ENCODE results near the gene VAV2.

DNA sequence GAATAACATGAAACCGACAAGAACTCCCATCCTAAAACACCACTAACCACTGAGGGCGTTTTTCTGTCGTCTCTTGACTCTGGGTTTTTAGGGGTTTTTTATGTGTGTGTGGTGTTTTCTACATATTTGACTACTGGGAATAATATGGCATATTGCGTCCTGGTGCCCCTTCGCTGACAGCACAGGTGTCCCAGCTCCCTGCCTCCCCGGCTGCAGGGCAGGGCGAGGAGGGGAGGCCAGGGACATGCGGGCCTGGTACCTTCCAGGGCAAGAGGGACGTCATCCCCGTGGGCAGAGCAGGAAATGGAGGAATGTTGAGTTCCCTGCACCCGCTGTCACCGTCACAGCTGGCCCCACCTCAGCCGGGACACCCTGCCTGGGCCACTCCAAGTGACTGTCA, 34.8 kb downstream of the VAV2 start:
- TF ChIP-seq POLR2AphosphoS5 (IDR thresholded peaks at IDR 0.05; ENCODE audit: insufficient read depth in 1 of 2, low read depth in 1 of 2) (no peak), CTCF (IDR thresholded peaks at IDR 0.05) (no peak)
